Measurements from ENCODE around the gene TMEM123. TPM values are rescaled to one million over a fixed set of nuclear protein-coding genes. Genes with fewer than 3 reads are reported as not detected.
A peak's percentile ranks its signal among the peaks of the same experiment; 100 is the strongest.

Gene TMEM123
- total RNA-seq, 1 experiment from 2014 or later: 152 TPM

DNA sequence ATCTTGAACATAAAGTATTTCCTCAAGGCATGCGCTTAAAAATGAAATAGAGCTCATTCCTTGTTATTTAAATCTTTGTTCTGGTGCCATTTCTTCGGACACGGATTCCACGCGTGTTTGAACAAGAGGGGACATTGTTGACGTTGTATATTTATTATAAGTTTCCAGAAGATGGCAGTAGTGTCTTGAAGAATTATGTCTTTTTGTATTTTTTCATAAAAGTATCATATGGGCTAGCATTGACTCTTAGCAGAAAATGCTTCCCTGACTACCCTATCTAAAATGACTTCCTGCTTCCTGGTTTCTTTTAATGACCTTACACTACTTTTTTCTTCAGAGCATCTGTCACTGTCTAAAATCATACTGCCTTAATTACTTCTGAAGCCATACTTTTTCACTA is 85.2 kb downstream of the TMEM123 start:
- DNase-seq (ENCODE audit: low spot score): peak; percentile 64

DNA sequence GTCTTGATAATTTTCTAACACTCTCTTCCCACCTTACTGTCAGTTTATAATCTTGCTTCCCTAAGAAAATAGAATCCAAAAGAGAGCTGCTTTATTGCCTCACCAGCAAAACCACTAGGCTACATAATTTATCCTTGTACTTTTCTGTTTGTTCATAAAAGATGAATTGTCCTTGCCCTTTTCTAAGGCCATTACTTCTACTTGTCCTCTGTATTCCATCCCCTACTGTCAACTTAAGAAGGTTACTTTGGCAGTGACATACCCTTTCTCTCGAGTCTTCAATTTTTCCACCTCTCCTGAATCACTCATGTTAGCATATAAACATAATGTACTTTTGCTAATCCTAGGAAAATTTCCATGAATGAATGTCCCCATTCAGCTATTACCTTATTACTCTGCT is 87.6 kb downstream of the TMEM123 start:
- DNase-seq (ENCODE audit: low spot score): no peak

DNA sequence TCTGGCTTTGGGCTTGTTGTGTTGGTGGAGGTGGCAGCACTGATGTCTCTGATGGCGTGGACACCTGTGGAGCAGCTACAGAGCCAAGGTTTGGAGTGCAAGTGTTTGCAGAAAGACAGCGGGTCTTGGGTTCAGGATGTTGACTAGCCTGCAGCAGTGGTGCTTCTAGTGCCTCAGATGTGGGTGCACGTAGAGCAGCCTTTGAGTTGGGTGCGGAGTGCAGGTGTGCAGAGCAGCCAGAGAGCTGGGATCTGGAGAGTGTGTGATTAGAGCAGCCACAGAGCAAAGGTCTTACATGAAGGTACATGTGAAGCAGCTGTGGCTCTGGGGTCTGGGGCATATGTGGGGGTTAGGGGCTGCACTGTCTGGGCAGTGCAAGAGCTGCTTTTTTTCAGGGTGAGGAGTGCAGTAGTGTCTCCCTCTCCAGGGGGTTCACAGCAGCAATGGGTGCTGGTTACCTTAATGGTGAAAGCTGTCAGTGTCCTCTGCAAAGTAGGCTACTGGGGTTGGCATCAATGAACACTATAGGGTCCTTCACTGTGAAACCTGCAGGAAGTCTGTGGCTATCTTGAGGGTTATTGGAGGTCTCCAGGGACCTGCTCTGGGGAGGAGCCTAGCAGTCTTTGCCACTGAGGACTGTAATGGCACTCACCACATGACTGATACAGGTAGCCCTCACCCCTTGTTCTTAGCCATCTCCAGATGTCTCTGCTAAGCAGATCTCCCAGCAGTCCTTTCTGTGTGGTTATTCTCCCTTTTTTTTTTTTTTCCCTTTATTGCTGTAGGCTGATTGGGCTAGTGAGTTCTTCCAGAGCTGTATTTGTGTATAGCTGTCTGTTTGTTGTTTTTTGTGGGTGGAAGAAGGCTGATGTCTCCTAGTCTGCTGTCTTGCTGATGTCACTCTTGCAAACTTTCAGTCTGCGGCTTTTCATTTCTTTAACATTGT is 91.2 kb downstream of the TMEM123 start:
- DNase-seq (ENCODE audit: low spot score): no peak

DNA sequence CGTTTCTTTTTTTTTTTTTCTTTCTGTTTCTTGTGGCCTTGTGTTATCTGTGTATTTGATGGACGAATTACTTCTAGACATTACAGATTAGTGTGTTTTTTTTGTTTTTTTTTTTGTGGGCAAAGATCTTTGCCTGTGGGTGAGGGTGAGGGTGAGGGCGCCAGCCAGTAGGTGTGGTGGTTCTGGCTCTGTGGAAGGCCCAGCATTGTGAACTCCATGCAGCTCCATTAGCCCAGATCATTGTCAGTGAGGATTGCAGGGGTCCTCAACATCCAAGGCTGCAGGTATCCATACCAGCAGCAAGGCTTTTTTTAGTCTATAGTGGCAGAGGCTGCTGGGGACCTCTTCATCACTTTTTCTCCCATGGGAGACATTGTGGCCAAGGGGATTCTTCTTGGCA is 91.9 kb downstream of the TMEM123 start:
- DNase-seq (ENCODE audit: low spot score): no peak

DNA sequence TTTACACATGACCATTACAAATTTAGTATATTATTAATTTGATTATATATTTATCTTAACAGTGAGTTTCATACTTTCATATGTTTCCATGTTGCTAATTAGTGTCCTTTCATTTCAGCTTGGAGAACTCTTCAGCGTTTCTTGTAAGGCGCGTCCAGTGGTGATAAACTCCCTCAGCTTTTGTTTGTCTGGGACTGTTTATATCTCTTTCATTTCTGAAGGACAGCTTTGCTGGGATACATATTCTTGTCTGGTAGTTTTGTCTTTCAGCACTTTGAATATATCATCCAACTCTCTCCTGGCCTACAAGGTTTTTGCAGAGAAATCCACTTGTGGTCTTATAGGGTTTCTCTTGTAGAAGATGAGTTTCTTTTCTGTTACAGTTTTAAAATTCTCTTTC is 93.2 kb downstream of the TMEM123 start:
- DNase-seq (ENCODE audit: low spot score): no peak

DNA sequence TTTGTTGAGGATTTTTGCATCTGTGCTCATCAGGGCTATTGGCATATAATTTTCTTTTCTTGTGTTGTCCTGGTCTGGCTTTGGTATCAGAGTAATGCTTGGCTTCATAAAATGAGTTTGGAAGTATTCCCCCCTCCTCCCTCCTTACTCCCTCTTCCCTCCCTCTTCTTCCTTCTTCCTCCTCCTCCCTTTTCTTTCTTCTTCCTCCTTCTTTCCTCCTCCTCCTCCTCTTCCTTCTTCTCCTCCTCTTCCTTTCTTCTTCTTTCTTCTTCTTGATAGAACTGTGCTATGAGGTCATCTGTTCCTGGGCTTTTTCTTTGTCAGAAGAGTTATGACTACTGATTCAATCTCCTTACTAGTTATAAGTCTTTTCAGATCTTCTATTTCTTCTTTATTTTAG is 95.4 kb downstream of the TMEM123 start:
- DNase-seq (ENCODE audit: low spot score): no peak

DNA sequence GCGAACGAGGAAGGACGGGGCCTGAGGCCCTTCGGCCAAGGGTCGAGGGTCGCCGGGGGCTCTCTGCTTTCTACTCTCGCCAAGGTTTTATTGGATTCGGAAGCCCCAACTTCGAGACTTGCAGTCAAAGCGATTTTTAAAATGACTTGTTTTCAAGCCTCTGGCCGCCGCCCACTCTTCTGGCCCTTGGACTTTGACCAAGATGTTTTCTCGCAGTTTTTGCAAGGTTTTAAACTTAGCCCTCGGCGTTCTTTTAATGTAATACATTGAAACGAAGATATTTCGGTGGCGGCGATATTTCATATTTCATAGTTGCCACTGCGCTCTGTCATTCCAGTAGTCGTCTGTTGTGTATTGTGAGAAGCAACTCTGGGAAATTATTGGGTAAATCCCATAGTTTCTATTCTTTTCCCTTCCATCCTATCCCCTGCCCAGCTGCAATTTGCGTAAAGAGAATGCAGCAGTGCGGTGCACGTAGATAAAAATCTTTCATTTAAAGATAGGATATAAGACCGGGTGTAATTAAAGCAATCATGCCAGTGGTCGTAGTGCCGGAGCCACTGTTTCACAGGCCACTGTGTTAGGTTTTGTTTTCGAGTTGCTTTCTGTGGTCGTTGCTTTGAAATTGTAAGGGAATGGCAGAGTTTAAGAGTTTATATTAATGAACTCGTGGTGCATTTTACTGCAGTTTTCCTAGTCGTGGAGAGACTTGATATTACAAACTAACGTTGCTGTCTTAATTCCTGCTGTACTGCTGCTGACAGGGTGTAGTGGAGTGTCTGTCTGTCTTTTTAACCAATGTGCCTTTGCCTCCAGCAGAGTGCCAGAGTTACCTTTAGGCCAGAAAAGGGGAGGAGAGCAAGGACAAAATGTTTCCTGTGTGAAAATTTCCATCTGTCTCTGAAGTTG is 104.8 kb downstream of the TMEM123 start:
- peak; percentile 72 for DNase-seq (ENCODE audit: low spot score)

DNA sequence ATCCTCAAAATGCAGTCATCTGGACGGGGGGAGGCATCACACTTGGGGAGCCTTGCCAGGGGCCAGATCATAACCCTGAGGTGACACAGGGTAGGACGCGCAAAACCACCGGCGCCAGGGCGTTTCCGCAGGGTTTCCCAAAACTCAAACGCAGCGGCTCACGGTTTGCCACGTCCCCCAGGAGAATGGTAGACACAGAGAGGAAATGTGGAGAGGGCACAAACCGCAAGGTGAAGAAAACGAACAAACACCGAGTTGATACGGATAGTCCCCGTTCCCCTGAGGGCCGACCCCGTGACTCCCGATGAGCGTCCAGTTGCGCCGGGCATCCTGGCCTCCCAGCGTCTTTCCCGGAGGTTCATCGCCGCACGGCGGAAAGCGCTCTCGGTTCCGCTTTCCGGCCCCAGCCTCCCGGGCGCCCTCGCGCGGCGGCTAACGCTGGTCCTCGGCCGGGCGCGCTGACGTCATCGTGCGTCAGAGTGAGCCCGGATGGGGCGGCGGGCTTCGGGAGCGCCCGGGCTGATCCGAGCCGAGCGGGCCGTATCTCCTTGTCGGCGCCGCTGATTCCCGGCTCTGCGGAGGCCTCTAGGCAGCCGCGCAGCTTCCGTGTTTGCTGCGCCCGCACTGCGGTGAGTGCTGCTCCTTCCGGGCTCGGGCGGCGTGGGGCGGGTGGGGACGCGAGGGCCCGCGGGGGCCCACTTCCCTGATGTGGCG is 105.7 kb downstream of the TMEM123 start, which contains the start of gene BIRC2:
TSS of gene BIRC2 (plus strand) at position 467 of the 714 bp plus-strand sequence. CDS start 2,641 bp downstream, outside the sequence.
- DNase-seq (ENCODE audit: low spot score): peak; percentile 97

DNA sequence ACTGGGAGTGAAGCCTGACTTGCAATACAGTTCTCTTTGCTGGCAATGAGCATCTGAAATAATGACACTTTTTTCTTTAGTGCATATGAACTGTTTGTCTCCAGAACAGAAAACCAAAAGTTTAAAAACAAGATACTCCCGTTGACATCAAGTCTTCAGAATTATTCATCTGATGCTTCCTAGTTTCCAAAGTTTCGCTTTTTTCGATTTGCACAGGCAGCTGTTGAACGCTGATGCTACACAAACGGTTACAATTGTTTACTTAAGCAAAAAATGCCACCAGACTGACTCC is 106.2 kb downstream of the TMEM123 start:
- no peak for DNase-seq (ENCODE audit: low spot score)

Other genes with a start within 250 kb of the TMEM123 start
- gene BIRC3, start 135.3 kb downstream of the TMEM123 start, total RNA-seq (2014; rRNA removed; shearing (Covaris generic)): 0.94 and 1.4 TPM in 2 replicates
- 14.8 and 16.1 TPM in 2 replicates for gene BIRC2, start 105.6 kb downstream of the TMEM123 start, total RNA-seq (2014; rRNA removed; shearing (Covaris generic))
- 88.5 and 98.1 TPM in 2 replicates for gene MMP7, start 78.0 kb upstream of the TMEM123 start, total RNA-seq (2014; rRNA removed; shearing (Covaris generic))
- not detected in 2 replicates for gene MMP20, start 172.6 kb upstream of the TMEM123 start, total RNA-seq (2014; rRNA removed; shearing (Covaris generic))